Measurements from ENCODE around the gene GDE1.

Gene GDE1

GRCh38 chr16:19497176-19497575 lies 24.7 kb downstream of the GDE1 start:
- CTCF ChIA-PET, result interaction anchor here (0.7 kb wide), 1 partner anchor 14 kb away, joined by 3 read pairs; no protein-coding TSS in a partner anchor

GRCh38 chr16:19490619-19491018 lies 31.3 kb downstream of the GDE1 start:
- no peak overlapping the region for H3K27ac ChIP-seq (ENCODE audit: insufficient read depth in 1 of 2, low read depth in 1 of 2, low read length in 2 of 2, poor library complexity in 1 of 2, severe bottlenecking in 2 of 2)
- peaks cover 0 to 5% (median under 1%) of the 10 kb centered on the region in 4 experiments for H3K4me1 ChIP-seq (ENCODE audit: control extremely low read depth in 1 of 4, control insufficient read depth in 4 of 4, insufficient read depth in 4 of 4, low read length in 3 of 4)
- H3K27me3 ChIP-seq (replicated peaks in 2 of 5; ENCODE audit: control insufficient read depth in 4 of 5, insufficient read depth in 5 of 5, low read length in 4 of 5), result no peaks in the 10 kb centered on the region
- 100% methylated on average over 1 of the region's 1 CpG for WGBS (ENCODE audit: insufficient coverage)
- ChIA-PET POLR2A (no interaction called here), CTCF (no interaction called here)
- no peaks in the 10 kb centered on the region for H3K36me3 ChIP-seq (ENCODE audit: control insufficient read depth in 4 of 4, insufficient read depth in 4 of 4, low read length in 3 of 4)
- no peak overlapping the region for H3K4me3 ChIP-seq (ENCODE audit: control insufficient read depth in 1 of 7, extremely low read depth in 1 of 7, insufficient read depth in 4 of 7, low read depth in 2 of 7, low read length in 6 of 7)
- no peaks in the 10 kb centered on the region for H3K9me3 ChIP-seq (ENCODE audit: control extremely low read depth in 1 of 5, control insufficient read depth in 4 of 5, insufficient read depth in 2 of 5, low read depth in 1 of 5, low read length in 4 of 5)
- DNase-seq, result no peak

More at GRCh38 chr16:19497176-19497575, 24.7 kb downstream of the GDE1 start:
- H3K9me3 ChIP-seq (ENCODE audit: control extremely low read depth in 1 of 5, control insufficient read depth in 4 of 5, insufficient read depth in 2 of 5, low read depth in 1 of 5, low read length in 4 of 5), result no peaks in the 10 kb centered on the region
- no peak for DNase-seq
- POLR2A ChIA-PET, result no interaction called here
- H3K4me1 ChIP-seq (ENCODE audit: control extremely low read depth in 1 of 4, control insufficient read depth in 4 of 4, insufficient read depth in 4 of 4, low read length in 3 of 4), result peaks cover 0 to 5% (median under 1%) of the 10 kb centered on the region in 4 experiments
- H3K4me3 ChIP-seq (ENCODE audit: control insufficient read depth in 1 of 7, extremely low read depth in 1 of 7, insufficient read depth in 4 of 7, low read depth in 2 of 7, low read length in 6 of 7), result no peak overlapping the region
- WGBS (ENCODE audit: insufficient coverage), result 86% methylated on average over 5 of the region's 5 CpGs
- H3K27me3 ChIP-seq (replicated peaks in 2 of 5; ENCODE audit: control insufficient read depth in 4 of 5, insufficient read depth in 5 of 5, low read length in 4 of 5), result no peaks in the 10 kb centered on the region
- H3K36me3 ChIP-seq (ENCODE audit: control insufficient read depth in 4 of 4, insufficient read depth in 4 of 4, low read length in 3 of 4), result peaks cover 2 to 20% (median 12%) of the 10 kb centered on the region in 4 experiments
- H3K27ac ChIP-seq (ENCODE audit: insufficient read depth in 1 of 2, low read depth in 1 of 2, low read length in 2 of 2, poor library complexity in 1 of 2, severe bottlenecking in 2 of 2), result no peak overlapping the region

- Histone ChIP-seq H3K4me3 (ENCODE audit: control insufficient read depth in 1 of 7, extremely low read depth in 1 of 7, insufficient read depth in 4 of 7, low read depth in 2 of 7, low read length in 6 of 7) (no peak overlapping the region), H3K27ac (ENCODE audit: insufficient read depth in 1 of 2, low read depth in 1 of 2, low read length in 2 of 2, poor library complexity in 1 of 2, severe bottlenecking in 2 of 2) (peak overlapping the region in 1 of 2 experiments; percentile 27), H3K9me3 (ENCODE audit: control extremely low read depth in 1 of 5, control insufficient read depth in 4 of 5, insufficient read depth in 2 of 5, low read depth in 1 of 5, low read length in 4 of 5) (no peaks in the 10 kb centered on the region), H3K4me1 (ENCODE audit: control extremely low read depth in 1 of 4, control insufficient read depth in 4 of 4, insufficient read depth in 4 of 4, low read length in 3 of 4) (no peaks in the 10 kb centered on the region), H3K36me3 (ENCODE audit: control insufficient read depth in 4 of 4, insufficient read depth in 4 of 4, low read length in 3 of 4) (no peaks in the 10 kb centered on the region), H3K27me3 (replicated peaks in 2 of 5; ENCODE audit: control insufficient read depth in 4 of 5, insufficient read depth in 5 of 5, low read length in 4 of 5) (no peaks in the 10 kb centered on the region)
- ChIA-PET POLR2A (no interaction called here), CTCF (no interaction called here)
- 80% methylated on average over 4 of the region's 4 CpGs for WGBS (ENCODE audit: insufficient coverage)
- no peak for DNase-seq
Observed at GRCh38 chr16:19488213-19488640, 33.7 kb downstream of the GDE1 start.

GRCh38 chr16:19486750-19487325 lies 35.1 kb downstream of the GDE1 start:
- ChIA-PET POLR2A (no interaction called here), CTCF (no interaction called here)
- Histone ChIP-seq H3K36me3 (ENCODE audit: control insufficient read depth in 4 of 4, insufficient read depth in 4 of 4, low read length in 3 of 4) (no peaks in the 10 kb centered on the region), H3K4me3 (ENCODE audit: control insufficient read depth in 1 of 7, extremely low read depth in 1 of 7, insufficient read depth in 4 of 7, low read depth in 2 of 7, low read length in 6 of 7) (no peak overlapping the region), H3K4me1 (ENCODE audit: control extremely low read depth in 1 of 4, control insufficient read depth in 4 of 4, insufficient read depth in 4 of 4, low read length in 3 of 4) (no peaks in the 10 kb centered on the region), H3K27ac (ENCODE audit: insufficient read depth in 1 of 2, low read depth in 1 of 2, low read length in 2 of 2, poor library complexity in 1 of 2, severe bottlenecking in 2 of 2) (no peak overlapping the region), H3K27me3 (replicated peaks in 2 of 5; ENCODE audit: control insufficient read depth in 4 of 5, insufficient read depth in 5 of 5, low read length in 4 of 5) (no peaks in the 10 kb centered on the region), H3K9me3 (ENCODE audit: control extremely low read depth in 1 of 5, control insufficient read depth in 4 of 5, insufficient read depth in 2 of 5, low read depth in 1 of 5, low read length in 4 of 5) (no peaks in the 10 kb centered on the region)
- 97% methylated on average over 9 of the region's 10 CpGs for WGBS (ENCODE audit: insufficient coverage)
- no peak for DNase-seq

- H3K9me3 ChIP-seq (ENCODE audit: control extremely low read depth in 1 of 5, control insufficient read depth in 4 of 5, insufficient read depth in 2 of 5, low read depth in 1 of 5, low read length in 4 of 5), result peaks cover 0 to 2% (median 0%) of the 10 kb centered on the region in 5 experiments
- DNase-seq, result no peak
- no peaks in the 10 kb centered on the region for H3K4me1 ChIP-seq (ENCODE audit: control extremely low read depth in 1 of 4, control insufficient read depth in 4 of 4, insufficient read depth in 4 of 4, low read length in 3 of 4)
- no peaks in the 10 kb centered on the region for H3K36me3 ChIP-seq (ENCODE audit: control insufficient read depth in 4 of 4, insufficient read depth in 4 of 4, low read length in 3 of 4)
- ChIA-PET CTCF (no interaction called here), POLR2A (no interaction called here)
- H3K27ac ChIP-seq (ENCODE audit: insufficient read depth in 1 of 2, low read depth in 1 of 2, low read length in 2 of 2, poor library complexity in 1 of 2, severe bottlenecking in 2 of 2), result no peak overlapping the region
- 93% methylated on average over 3 of the region's 4 CpGs for WGBS (ENCODE audit: insufficient coverage)
- H3K4me3 ChIP-seq (ENCODE audit: control insufficient read depth in 1 of 7, extremely low read depth in 1 of 7, insufficient read depth in 4 of 7, low read depth in 2 of 7, low read length in 6 of 7), result no peak overlapping the region
- H3K27me3 ChIP-seq (replicated peaks in 2 of 5; ENCODE audit: control insufficient read depth in 4 of 5, insufficient read depth in 5 of 5, low read length in 4 of 5), result no peaks in the 10 kb centered on the region
Observed at GRCh38 chr16:19486051-19486450, 35.8 kb downstream of the GDE1 start.

- CTCF ChIA-PET, result no interaction called here
- H3K4me1 ChIP-seq (ENCODE audit: control extremely low read depth in 1 of 4, control insufficient read depth in 4 of 4, insufficient read depth in 4 of 4, low read length in 3 of 4), result no peaks in the 10 kb centered on the region
- no peaks in the 10 kb centered on the region for H3K36me3 ChIP-seq (ENCODE audit: control insufficient read depth in 4 of 4, insufficient read depth in 4 of 4, low read length in 3 of 4)
- H3K4me3 ChIP-seq (ENCODE audit: control insufficient read depth in 1 of 7, extremely low read depth in 1 of 7, insufficient read depth in 4 of 7, low read depth in 2 of 7, low read length in 6 of 7), result no peak overlapping the region
- POLR2A ChIA-PET, result no interaction called here
- no peak for DNase-seq
- H3K27me3 ChIP-seq (replicated peaks in 2 of 5; ENCODE audit: control insufficient read depth in 4 of 5, insufficient read depth in 5 of 5, low read length in 4 of 5), result no peaks in the 10 kb centered on the region
- no peak overlapping the region for H3K27ac ChIP-seq (ENCODE audit: insufficient read depth in 1 of 2, low read depth in 1 of 2, low read length in 2 of 2, poor library complexity in 1 of 2, severe bottlenecking in 2 of 2)
- peaks cover 0 to 2% (median 0%) of the 10 kb centered on the region in 5 experiments for H3K9me3 ChIP-seq (ENCODE audit: control extremely low read depth in 1 of 5, control insufficient read depth in 4 of 5, insufficient read depth in 2 of 5, low read depth in 1 of 5, low read length in 4 of 5)
- 100% methylated on average over 5 of the region's 5 CpGs for WGBS (ENCODE audit: insufficient coverage)
Observed at GRCh38 chr16:19485611-19486010, 36.3 kb downstream of the GDE1 start.

GRCh38 chr16:19484096-19484495 lies 37.8 kb downstream of the GDE1 start:
- CTCF ChIA-PET, result no interaction called here
- H3K4me3 ChIP-seq (ENCODE audit: control insufficient read depth in 1 of 7, extremely low read depth in 1 of 7, insufficient read depth in 4 of 7, low read depth in 2 of 7, low read length in 6 of 7), result no peak overlapping the region
- no peak overlapping the region for H3K27ac ChIP-seq (ENCODE audit: insufficient read depth in 1 of 2, low read depth in 1 of 2, low read length in 2 of 2, poor library complexity in 1 of 2, severe bottlenecking in 2 of 2)
- DNase-seq, result no peak
- WGBS (ENCODE audit: insufficient coverage), result 96% methylated on average over 3 of the region's 3 CpGs
- H3K27me3 ChIP-seq (replicated peaks in 2 of 5; ENCODE audit: control insufficient read depth in 4 of 5, insufficient read depth in 5 of 5, low read length in 4 of 5), result no peaks in the 10 kb centered on the region
- no peaks in the 10 kb centered on the region for H3K4me1 ChIP-seq (ENCODE audit: control extremely low read depth in 1 of 4, control insufficient read depth in 4 of 4, insufficient read depth in 4 of 4, low read length in 3 of 4)
- POLR2A ChIA-PET, result no interaction called here
- H3K9me3 ChIP-seq (ENCODE audit: control extremely low read depth in 1 of 5, control insufficient read depth in 4 of 5, insufficient read depth in 2 of 5, low read depth in 1 of 5, low read length in 4 of 5), result peaks cover 0 to 2% (median 0%) of the 10 kb centered on the region in 5 experiments
- no peaks in the 10 kb centered on the region for H3K36me3 ChIP-seq (ENCODE audit: control insufficient read depth in 4 of 4, insufficient read depth in 4 of 4, low read length in 3 of 4)

Measured in common myeloid progenitor, CD34-positive (primary cell).